ENCODE results near the gene PFKFB4. TPM values are rescaled to one million over a fixed set of nuclear protein-coding genes. Genes with fewer than 3 reads are reported as not detected.

The PFKFB4 gene
- total RNA-seq, 3 donors from 2014 or later, result 1.8 to 6.9 (median 5.2) TPM

- Histone ChIP-seq H3K36me3 (no peaks in the 10 kb centered on the region), H3K27ac (no peak overlapping the region), H3K4me3 (no peak overlapping the region), H3K9me3 (no peaks in the 10 kb centered on the region), H3K27me3 (no peaks in the 10 kb centered on the region), H3K4me1 (no peaks in the 10 kb centered on the region)
- DNase-seq (ENCODE audit: low spot score in 2 of 2), result no peak
- TF ChIP-seq POLR2AphosphoS5 (IDR thresholded peaks at IDR 0.05), result no peak
- TF ChIP-seq CTCF (IDR thresholded peaks at IDR 0.05), result no peak
- TF ChIP-seq POLR2A (IDR thresholded peaks at IDR 0.05), result no peak
- intact Hi-C loops (cut with DNase I; ENCODE audit: low total_unique reads), result no loop called here
Observed at GRCh38 chr3:48567500-48567899, 10.9 kb upstream of the PFKFB4 start.

- DNase-seq (ENCODE audit: low spot score in 2 of 2), result no peak
- H3K27ac ChIP-seq, result no peak overlapping the region
- H3K9me3 ChIP-seq, result no peaks in the 10 kb centered on the region
- H3K27me3 ChIP-seq, result no peaks in the 10 kb centered on the region
- no peaks in the 10 kb centered on the region for H3K4me1 ChIP-seq
- H3K4me3 ChIP-seq, result no peak overlapping the region
- intact Hi-C loops (cut with DNase I; ENCODE audit: low total_unique reads), result no loop called here
- no peak for TF ChIP-seq CTCF (IDR thresholded peaks at IDR 0.05)
- TF ChIP-seq POLR2A (IDR thresholded peaks at IDR 0.05), result no peak
- no peak for TF ChIP-seq POLR2AphosphoS5 (IDR thresholded peaks at IDR 0.05)
- H3K36me3 ChIP-seq, result no peaks in the 10 kb centered on the region
Observed at GRCh38 chr3:48567090-48567489, 10.5 kb upstream of the PFKFB4 start.

- H3K27ac ChIP-seq, result no peak overlapping the region
- intact Hi-C loops (cut with DNase I; ENCODE audit: low total_unique reads), result no loop called here
- H3K27me3 ChIP-seq, result no peaks in the 10 kb centered on the region
- DNase-seq (ENCODE audit: low spot score in 2 of 2), result no peak
- H3K4me3 ChIP-seq, result no peak overlapping the region
- TF ChIP-seq POLR2A (IDR thresholded peaks at IDR 0.05) (no peak), CTCF (IDR thresholded peaks at IDR 0.05) (no peak)
- no peaks in the 10 kb centered on the region for H3K4me1 ChIP-seq
- no peaks in the 10 kb centered on the region for H3K36me3 ChIP-seq
- H3K9me3 ChIP-seq, result no peaks in the 10 kb centered on the region
Observed at GRCh38 chr3:48566401-48566760, 9.8 kb upstream of the PFKFB4 start.

GRCh38 chr3:48565591-48566400, 9.2 kb upstream of the PFKFB4 start:
- intact Hi-C loops (cut with DNase I; ENCODE audit: low total_unique reads), result no loop called here
- TF ChIP-seq POLR2AphosphoS5 (IDR thresholded peaks at IDR 0.05) (no peak), POLR2A (IDR thresholded peaks at IDR 0.05) (no peak), CTCF (IDR thresholded peaks at IDR 0.05) (no peak)
- Histone ChIP-seq H3K27ac (no peak overlapping the region), H3K4me3 (no peak overlapping the region), H3K36me3 (no peaks in the 10 kb centered on the region), H3K27me3 (no peaks in the 10 kb centered on the region), H3K9me3 (no peaks in the 10 kb centered on the region), H3K4me1 (no peaks in the 10 kb centered on the region)
- DNase-seq (ENCODE audit: low spot score in 2 of 2), result no peak

- Histone ChIP-seq H3K4me1 (peaks cover 0 to 3% of the 10 kb centered on the region in 2 donors), H3K36me3 (no peaks in the 10 kb centered on the region), H3K27me3 (no peaks in the 10 kb centered on the region), H3K27ac (no peak overlapping the region), H3K4me3 (no peak overlapping the region), H3K9me3 (no peaks in the 10 kb centered on the region)
- no peak for DNase-seq (ENCODE audit: low spot score in 2 of 2)
- intact Hi-C loops (cut with DNase I; ENCODE audit: low total_unique reads), result no loop called here
- no peak for TF ChIP-seq POLR2AphosphoS5 (IDR thresholded peaks at IDR 0.05)
Observed at GRCh38 chr3:48565186-48565585, 8.6 kb upstream of the PFKFB4 start.
